ENCODE results near the gene ORC5.

ORC5 gene

DNA sequence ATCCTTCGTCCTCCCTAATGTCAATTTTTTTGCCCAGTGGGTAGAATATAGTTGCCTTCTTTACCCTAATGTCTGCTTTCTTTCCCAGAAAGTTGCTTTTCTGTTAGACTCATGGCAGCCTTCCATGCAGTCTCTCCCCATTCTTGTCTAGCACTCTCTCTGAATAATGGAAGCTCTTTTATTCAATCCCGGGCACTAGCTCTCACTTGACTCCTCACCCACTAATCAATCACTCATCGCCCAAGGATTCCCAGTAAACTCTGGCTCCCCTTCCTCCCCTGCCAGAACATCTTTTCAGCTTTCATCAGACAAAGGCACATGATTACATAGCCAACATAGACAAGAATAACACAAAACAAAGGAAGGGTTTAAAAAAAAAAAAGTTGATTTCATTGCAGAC lies 118.2 kb downstream of the ORC5 start:
- POLR2A ChIA-PET = no interaction called here
- TF ChIP-seq ELF4 (IDR thresholded peaks at IDR 0.05) = no peak
- no peak for TF ChIP-seq CTBP1 (IDR thresholded peaks at IDR 0.05; ENCODE audit: borderline replicate concordance)
- no peak for TF ChIP-seq FOXM1 (IDR thresholded peaks at IDR 0.05; ENCODE audit: borderline replicate concordance)
- CTCF ChIA-PET = no interaction called here
- no peak for DNase-seq (ENCODE audit: extremely low spot score)

- ChIA-PET POLR2A (no interaction called here), CTCF (no interaction called here)
- DNase-seq (ENCODE audit: extremely low spot score) = no peak
- TF ChIP-seq ZNF384 (IDR thresholded peaks at IDR 0.05) (no peak), ARNT (IDR thresholded peaks at IDR 0.05) (no peak), SP1 (IDR thresholded peaks at IDR 0.05) (no peak), BHLHE40 (IDR thresholded peaks at IDR 0.05; ENCODE audit: borderline replicate concordance) (no peak), FOXM1 (IDR thresholded peaks at IDR 0.05; ENCODE audit: borderline replicate concordance) (no peak), FOXA1 (IDR thresholded peaks at IDR 0.05) (no peak), LEF1 (IDR thresholded peaks at IDR 0.05; ENCODE audit: borderline replicate concordance) (no peak), NFRKB (IDR thresholded peaks at IDR 0.05) (no peak), L3MBTL2 (conservative IDR thresholded peaks at IDR 0.05) (no peak), FOXK2 (IDR thresholded peaks at IDR 0.05) (no peak), PKNOX1 (IDR thresholded peaks at IDR 0.05) (no peak), CTBP1 (IDR thresholded peaks at IDR 0.05; ENCODE audit: borderline replicate concordance) (no peak), HDGF (IDR thresholded peaks at IDR 0.05; ENCODE audit: borderline replicate concordance) (no peak), ELF4 (IDR thresholded peaks at IDR 0.05) (no peak), SUZ12 (IDR thresholded peaks at IDR 0.05) (no peak), TARDBP (IDR thresholded peaks at IDR 0.05) (no peak)
Measured at GRCh38 chr7:104089061-104089460, 118.8 kb downstream of the ORC5 start.
